Chondrocyte (in vitro differentiated cells): ENCODE results near the gene EVI5L. TPM values are rescaled to one million over a fixed set of nuclear protein-coding genes. Genes with fewer than 3 reads are reported as not detected.

Experiments used
- DNase-seq: peaks from one replicate; pipeline ENCODE4 v3.0.0; 2021; ENCODE audit warnings: mixed read lengths, low spot score
- H3K27ac Mint-ChIP-seq: one replicate; pipeline ENCODE4 v1.8.0; 2021; ENCODE audit warnings: mild to moderate bottlenecking, moderate library complexity, mixed read lengths; ENCODE audit not compliant: unreplicated experiment
- H3K27me3 Mint-ChIP-seq: 2 replicates; pipeline ENCODE4 v1.8.0; 2021; ENCODE audit warnings: low read depth, mixed read lengths
- H3K36me3 Mint-ChIP-seq: 2 replicates; pipeline ENCODE4 v1.8.0; 2021; ENCODE audit warnings: low read depth, mixed read lengths
- H3K4me1 Mint-ChIP-seq: 2 replicates; pipeline ENCODE4 v1.8.0; 2021; ENCODE audit warnings: low read depth, mild to moderate bottlenecking, mixed read lengths
- H3K4me3 Mint-ChIP-seq: one replicate; pipeline ENCODE4 v1.8.0; 2021; ENCODE audit warnings: mild to moderate bottlenecking, moderate library complexity, mixed read lengths; ENCODE audit not compliant: unreplicated experiment
- H3K9me3 Mint-ChIP-seq: 2 replicates; pipeline ENCODE4 v1.8.0; 2021; ENCODE audit warnings: low read depth, mixed read lengths
- total RNA-seq: library from RNA; stranded (reverse); gene quantifications from 3 replicates; pipeline ENCODE4 v1.2.1, GENCODE V29; 2021
- TF ChIP-seq, protein P1 (sequence below): fragments of 200-600 bp; sonication (generic); IDR thresholded peaks from 2 replicates; pipeline ENCODE4 v1.5.0; 2021; ENCODE audit warnings: antibody characterized with exemption, mild to moderate bottlenecking, moderate library complexity

The EVI5L gene
- total RNA-seq, 1 donor from 2014 or later, result 27.4 TPM

DNA sequence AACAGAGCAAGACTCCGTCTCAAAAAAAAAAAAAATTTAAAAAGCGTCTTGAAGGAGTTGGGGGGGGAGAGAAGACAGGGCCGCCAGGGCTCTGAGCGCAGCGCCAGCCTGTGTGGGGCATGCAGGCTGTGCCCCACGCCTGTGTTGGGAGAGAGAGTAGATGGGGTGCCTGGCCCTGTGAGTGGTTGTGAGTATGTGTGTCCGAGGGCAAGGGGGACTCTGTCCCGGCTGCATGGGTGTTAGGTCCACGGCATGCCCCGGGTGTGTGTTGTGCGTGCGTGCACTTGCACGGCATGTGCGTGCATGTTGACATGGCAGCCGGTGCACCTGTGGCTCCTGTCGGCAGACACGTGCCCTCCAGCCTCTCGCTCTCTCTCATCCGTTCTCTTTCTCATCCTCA, 77.1 kb downstream of the EVI5L start:
- Mint-ChIP-seq H3K9me3 (no peaks in the 10 kb centered on the region), H3K4me1 (peaks cover 27% of the 10 kb centered on the region), H3K27me3 (no peaks in the 10 kb centered on the region), H3K4me3 (no peak overlapping the region), H3K27ac (no peak overlapping the region), H3K36me3 (peaks cover 10% of the 10 kb centered on the region)
- DNase-seq, result peak; percentile 82
- TF ChIP-seq, protein P1, sequence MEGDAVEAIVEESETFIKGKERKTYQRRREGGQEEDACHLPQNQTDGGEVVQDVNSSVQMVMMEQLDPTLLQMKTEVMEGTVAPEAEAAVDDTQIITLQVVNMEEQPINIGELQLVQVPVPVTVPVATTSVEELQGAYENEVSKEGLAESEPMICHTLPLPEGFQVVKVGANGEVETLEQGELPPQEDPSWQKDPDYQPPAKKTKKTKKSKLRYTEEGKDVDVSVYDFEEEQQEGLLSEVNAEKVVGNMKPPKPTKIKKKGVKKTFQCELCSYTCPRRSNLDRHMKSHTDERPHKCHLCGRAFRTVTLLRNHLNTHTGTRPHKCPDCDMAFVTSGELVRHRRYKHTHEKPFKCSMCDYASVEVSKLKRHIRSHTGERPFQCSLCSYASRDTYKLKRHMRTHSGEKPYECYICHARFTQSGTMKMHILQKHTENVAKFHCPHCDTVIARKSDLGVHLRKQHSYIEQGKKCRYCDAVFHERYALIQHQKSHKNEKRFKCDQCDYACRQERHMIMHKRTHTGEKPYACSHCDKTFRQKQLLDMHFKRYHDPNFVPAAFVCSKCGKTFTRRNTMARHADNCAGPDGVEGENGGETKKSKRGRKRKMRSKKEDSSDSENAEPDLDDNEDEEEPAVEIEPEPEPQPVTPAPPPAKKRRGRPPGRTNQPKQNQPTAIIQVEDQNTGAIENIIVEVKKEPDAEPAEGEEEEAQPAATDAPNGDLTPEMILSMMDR, result no peak

DNA sequence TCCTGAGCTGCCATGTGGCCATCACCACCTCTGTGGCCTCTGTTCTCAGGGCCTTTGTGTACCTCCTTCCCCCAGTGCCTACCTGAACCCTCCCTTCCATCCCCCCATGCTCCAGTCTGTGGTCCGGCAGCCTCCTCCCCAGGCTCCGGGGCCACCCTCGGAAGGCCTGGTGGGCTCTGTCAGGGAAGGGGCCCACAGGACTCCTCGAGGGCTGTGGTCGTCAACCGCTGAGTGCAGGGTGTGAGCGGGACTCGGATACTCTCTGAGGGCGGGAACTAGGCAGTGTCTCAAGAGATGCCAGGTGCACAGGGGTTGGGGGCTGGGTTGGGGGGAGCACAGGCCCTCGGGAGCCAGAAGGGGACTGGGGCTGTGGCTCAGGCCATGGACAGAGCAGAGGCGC, 77.5 kb downstream of the EVI5L start:
- Mint-ChIP-seq H3K27me3 (no peaks in the 10 kb centered on the region), H3K4me1 (peaks cover 24% of the 10 kb centered on the region), H3K9me3 (no peaks in the 10 kb centered on the region), H3K4me3 (no peak overlapping the region), H3K36me3 (peaks cover 10% of the 10 kb centered on the region), H3K27ac (no peak overlapping the region)
- no peak for DNase-seq
- TF ChIP-seq, protein P1, result no peak

DNA sequence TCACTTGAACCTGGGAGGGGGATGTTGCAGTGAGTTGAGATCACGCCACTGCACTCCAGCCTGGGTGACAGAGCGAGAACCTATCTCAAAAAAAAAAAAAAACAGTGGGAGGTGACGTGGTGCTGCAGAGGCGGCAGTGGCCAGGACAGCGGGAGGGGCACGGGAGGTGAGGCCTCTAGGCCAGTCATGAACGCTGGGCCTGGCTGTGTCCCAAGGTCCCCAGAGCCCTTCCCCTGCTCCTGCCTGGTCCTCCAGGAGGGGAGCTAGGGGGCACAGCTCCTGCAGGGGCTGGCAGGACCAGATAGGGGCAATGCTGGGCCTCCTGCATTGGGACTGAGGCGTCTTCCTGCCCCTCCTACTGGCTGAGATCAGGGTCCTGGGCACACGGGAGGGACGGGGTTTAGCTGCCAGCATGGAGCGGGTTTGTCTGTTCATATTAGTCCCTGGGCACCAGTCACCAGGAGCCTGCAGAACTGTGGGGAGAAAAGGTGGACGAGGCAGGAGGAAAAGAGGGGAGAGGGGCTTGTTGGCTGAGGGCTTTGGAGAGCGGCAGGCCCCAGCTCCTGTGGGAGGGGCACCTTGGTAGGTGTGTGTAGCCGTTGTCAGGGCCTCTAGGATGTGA, 78.2 kb downstream of the EVI5L start:
- peaks cover 18% of the 10 kb centered on the region for H3K4me1 Mint-ChIP-seq
- H3K4me3 Mint-ChIP-seq, result no peak overlapping the region
- TF ChIP-seq, protein P1, result no peak
- peaks cover 14% of the 10 kb centered on the region for H3K36me3 Mint-ChIP-seq
- H3K27me3 Mint-ChIP-seq, result no peaks in the 10 kb centered on the region
- no peaks in the 10 kb centered on the region for H3K9me3 Mint-ChIP-seq
- no peak for DNase-seq
- no peak overlapping the region for H3K27ac Mint-ChIP-seq

DNA sequence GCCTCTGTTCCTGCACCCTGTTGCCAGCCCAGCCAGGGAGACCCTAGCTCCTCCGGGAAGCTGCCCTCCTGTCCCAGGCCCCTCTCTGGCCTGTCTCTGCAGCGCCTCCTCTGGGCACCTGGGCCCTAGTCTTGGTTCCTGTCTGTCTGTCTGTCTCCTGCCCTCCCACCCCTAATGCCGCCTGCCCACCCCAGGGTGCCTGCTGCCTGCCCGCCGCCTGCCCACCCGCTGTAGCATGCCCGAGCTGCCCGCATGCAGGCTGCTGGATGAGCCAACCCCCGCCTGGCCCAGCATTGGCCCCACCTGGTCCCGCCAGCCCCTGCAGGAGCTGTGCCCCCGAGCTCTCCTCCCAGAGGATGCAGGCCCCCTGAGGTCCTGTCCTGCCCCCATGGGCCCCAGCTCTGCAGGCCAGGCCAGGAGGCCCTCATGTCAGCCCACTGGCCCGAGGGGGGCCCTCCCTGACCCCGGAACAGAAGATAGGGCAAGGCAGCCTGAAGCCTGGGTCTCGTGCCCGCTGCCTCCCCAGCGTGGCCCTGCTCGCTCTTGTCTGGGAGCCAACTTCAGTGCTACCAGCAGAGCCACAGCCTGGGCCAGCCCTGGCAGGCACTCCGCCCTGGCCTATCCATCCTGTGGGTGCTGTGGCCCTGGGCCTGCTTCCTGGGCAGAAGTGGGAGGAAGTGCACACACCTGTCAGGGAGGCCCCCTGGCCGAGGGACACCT, 78.9 kb downstream of the EVI5L start:
- H3K4me3 Mint-ChIP-seq, result no peak overlapping the region
- DNase-seq, result peak; percentile 95
- peaks cover 18% of the 10 kb centered on the region for H3K4me1 Mint-ChIP-seq
- H3K36me3 Mint-ChIP-seq, result peaks cover 14% of the 10 kb centered on the region
- no peaks in the 10 kb centered on the region for H3K9me3 Mint-ChIP-seq
- no peak overlapping the region for H3K27ac Mint-ChIP-seq
- TF ChIP-seq, protein P1, result no peak
- no peaks in the 10 kb centered on the region for H3K27me3 Mint-ChIP-seq

DNA sequence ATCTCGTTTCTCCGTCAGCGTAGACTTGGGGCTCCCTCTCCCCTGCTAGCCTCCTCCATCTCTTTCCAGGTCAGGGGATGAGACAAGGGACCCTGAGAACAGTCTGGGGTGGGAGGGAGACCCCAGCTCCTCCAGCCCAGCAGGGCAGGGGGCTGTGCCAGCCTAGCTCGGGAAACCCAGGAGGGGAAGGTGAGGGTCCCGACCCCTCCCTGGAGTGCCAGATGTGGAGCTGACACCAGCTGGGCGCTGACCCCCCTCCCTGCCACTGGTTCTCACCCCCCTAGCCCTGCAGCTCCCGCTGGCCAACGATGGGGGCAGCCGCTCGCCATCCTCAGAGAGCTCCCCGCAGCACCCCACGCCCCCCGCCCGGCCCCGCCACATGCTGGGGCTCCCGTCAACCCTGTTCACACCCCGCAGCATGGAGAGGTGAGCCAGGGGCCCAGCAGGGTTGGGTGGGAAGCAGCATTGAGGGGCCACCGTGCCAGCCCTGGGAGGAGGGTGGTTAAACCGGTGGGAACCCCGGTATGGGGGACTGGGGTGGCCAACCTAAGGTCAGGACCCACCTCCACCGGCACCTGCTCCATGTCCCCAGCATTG, 79.6 kb downstream of the EVI5L start:
- H3K4me1 Mint-ChIP-seq, result peaks cover 16% of the 10 kb centered on the region
- no peaks in the 10 kb centered on the region for H3K9me3 Mint-ChIP-seq
- no peak overlapping the region for H3K4me3 Mint-ChIP-seq
- no peak overlapping the region for H3K27ac Mint-ChIP-seq
- no peaks in the 10 kb centered on the region for H3K27me3 Mint-ChIP-seq
- peaks cover 14% of the 10 kb centered on the region for H3K36me3 Mint-ChIP-seq
- DNase-seq, result peak; percentile 84
- TF ChIP-seq, protein P1, result no peak
